DOHH2 (cell line): ENCODE data around the gene SMIM43.

Experiments
- H3F3A ChIP-seq: fragments of 200-600 bp; sonication (generic), shearing (Covaris generic); 2 replicates; pipeline ENCODE4 v1.6.0; 2016; ENCODE audit warnings: antibody characterized with exemption, mild to moderate bottlenecking; ENCODE audit not compliant: control insufficient read depth, insufficient read depth
- H3K27ac ChIP-seq: fragments of 200-600 bp; sonication (generic); 2 replicates; pipeline ENCODE4 v1.5.1; 2014; ENCODE audit warnings: low read depth, mild to moderate bottlenecking, low read length, moderate library complexity
- H3K27me3 ChIP-seq: fragments of 200-600 bp; sonication (generic); 2 replicates; pipeline ENCODE4 v1.6.1; 2014; ENCODE audit warnings: mild to moderate bottlenecking, low read length, mixed read lengths; ENCODE audit not compliant: control insufficient read depth
- H3K36me3 ChIP-seq: fragments of 200-600 bp; sonication (generic); 2 replicates; pipeline ENCODE4 v1.6.1; 2014; ENCODE audit warnings: mild to moderate bottlenecking, low read length, moderate library complexity, mixed read lengths; ENCODE audit not compliant: control insufficient read depth
- H3K4me1 ChIP-seq: fragments of 200-600 bp; sonication (generic); 2 replicates; pipeline ENCODE4 v1.6.1; 2014; ENCODE audit warnings: mild to moderate bottlenecking, low read length, mixed read lengths; ENCODE audit not compliant: control insufficient read depth
- H3K4me2 ChIP-seq: fragments of 200-600 bp; sonication (generic); 2 replicates; pipeline ENCODE4 v1.6.0; 2014; ENCODE audit warnings: mild to moderate bottlenecking, low read length, moderate library complexity
- H3K4me3 ChIP-seq: fragments of 200-600 bp; sonication (generic); 2 replicates; pipeline ENCODE4 v1.5.1; 2014; ENCODE audit warnings: mild to moderate bottlenecking, low read length, mixed read lengths
- H3K79me2 ChIP-seq: fragments of 200-600 bp; sonication (generic); 2 replicates; pipeline ENCODE4 v1.6.1; 2014; ENCODE audit warnings: mild to moderate bottlenecking, low read length, mixed read lengths; ENCODE audit not compliant: control insufficient read depth
- H3K9me2 ChIP-seq: fragments of 200-600 bp; sonication (generic); replicated peaks from 2 replicates; pipeline ENCODE4 v1.6.1; 2014; ENCODE audit warnings: mild to moderate bottlenecking, low read length, mixed read lengths; ENCODE audit not compliant: control insufficient read depth
- H3K9me3 ChIP-seq: fragments of 200-600 bp; sonication (generic); 2 replicates; pipeline ENCODE4 v1.6.1; 2014; ENCODE audit warnings: antibody characterized with exemption, low read length, mixed read lengths; ENCODE audit not compliant: control insufficient read depth, insufficient read depth
- H4K20me1 ChIP-seq: fragments of 200-600 bp; sonication (generic); 2 replicates; pipeline ENCODE4 v1.6.0; 2014; ENCODE audit warnings: low read depth, mild to moderate bottlenecking, antibody characterized with exemption, low read length, moderate library complexity; ENCODE audit not compliant: control insufficient read depth, insufficient read depth
- CTCF ChIP-seq: fragments of 200-600 bp; sonication (generic); IDR thresholded peaks from one replicate; pipeline ENCODE4 v1.5.1; 2014; ENCODE audit warnings: antibody characterized with exemption, mild to moderate bottlenecking, low read depth, low read length; ENCODE audit not compliant: poor library complexity, severe bottlenecking
- EZH2phosphoT487 ChIP-seq: fragments of 200-600 bp; sonication (generic); IDR thresholded peaks from 2 replicates; pipeline ENCODE4 v1.6.1; 2017; ENCODE audit warnings: borderline replicate concordance, mild to moderate bottlenecking, antibody characterized with exemption, low read length, moderate library complexity, mixed read lengths

The SMIM43 gene

GRCh38 chr4:121789455-121789854, 24.5 kb upstream of the SMIM43 start:
- no peak overlapping the region for H3K4me3 ChIP-seq
- no peaks in the 10 kb centered on the region for H3K36me3 ChIP-seq
- H3K27me3 ChIP-seq: peaks cover 12% of the 10 kb centered on the region
- H3K79me2 ChIP-seq: no peaks in the 10 kb centered on the region
- no peaks in the 10 kb centered on the region for H3K4me1 ChIP-seq
- no peaks in the 10 kb centered on the region for H3K9me2 ChIP-seq
- no peak overlapping the region for H3K27ac ChIP-seq
- no peak overlapping the region for H3K4me2 ChIP-seq
- TF ChIP-seq EZH2phosphoT487 (no peak), CTCF (no peak)
- H3F3A ChIP-seq: no peaks in the 10 kb centered on the region
- H3K9me3 ChIP-seq: no peaks in the 10 kb centered on the region
- no peaks in the 10 kb centered on the region for H4K20me1 ChIP-seq

- no peak overlapping the region for H3K4me2 ChIP-seq
- no peaks in the 10 kb centered on the region for H3K36me3 ChIP-seq
- no peaks in the 10 kb centered on the region for H4K20me1 ChIP-seq
- no peaks in the 10 kb centered on the region for H3K4me1 ChIP-seq
- H3K9me3 ChIP-seq: no peaks in the 10 kb centered on the region
- H3K9me2 ChIP-seq: no peaks in the 10 kb centered on the region
- TF ChIP-seq EZH2phosphoT487 (no peak), CTCF (no peak)
- H3K27ac ChIP-seq: no peak overlapping the region
- no peaks in the 10 kb centered on the region for H3K79me2 ChIP-seq
- H3K27me3 ChIP-seq: peaks cover 12% of the 10 kb centered on the region
- H3F3A ChIP-seq: no peaks in the 10 kb centered on the region
- no peak overlapping the region for H3K4me3 ChIP-seq
Measured at GRCh38 chr4:121788896-121789295, 23.9 kb upstream of the SMIM43 start.

GRCh38 chr4:121786221-121786620, 21.3 kb upstream of the SMIM43 start:
- Histone ChIP-seq H3K4me3 (no peak overlapping the region), H3K36me3 (no peaks in the 10 kb centered on the region), H3K4me2 (no peak overlapping the region), H3K79me2 (no peaks in the 10 kb centered on the region), H3K27ac (no peak overlapping the region), H3K4me1 (no peaks in the 10 kb centered on the region), H4K20me1 (no peaks in the 10 kb centered on the region), H3K9me3 (no peaks in the 10 kb centered on the region), H3K27me3 (peaks cover 12% of the 10 kb centered on the region), H3F3A (no peaks in the 10 kb centered on the region), H3K9me2 (no peaks in the 10 kb centered on the region)
- TF ChIP-seq CTCF (no peak), EZH2phosphoT487 (no peak)

- Histone ChIP-seq H3K9me3 (no peaks in the 10 kb centered on the region), H3K79me2 (no peaks in the 10 kb centered on the region), H3K27me3 (peaks cover 8% of the 10 kb centered on the region), H3K4me2 (no peak overlapping the region), H3K9me2 (no peaks in the 10 kb centered on the region), H3K27ac (no peak overlapping the region), H3K36me3 (no peaks in the 10 kb centered on the region), H3F3A (no peaks in the 10 kb centered on the region), H3K4me1 (no peaks in the 10 kb centered on the region), H3K4me3 (no peak overlapping the region), H4K20me1 (no peaks in the 10 kb centered on the region)
- no peak for TF ChIP-seq EZH2phosphoT487
- no peak for TF ChIP-seq CTCF
Measured at GRCh38 chr4:121785479-121785878, 20.5 kb upstream of the SMIM43 start.
